ENCODE measurements around the gene DCAF12.
A peak's percentile ranks its signal among the peaks of the same experiment; 100 is the strongest.

GRCh38 chr9:34084562-34084961 is 41.9 kb downstream of the DCAF12 start:
- TF ChIP-seq CTCF (IDR thresholded peaks at IDR 0.05; ENCODE audit: low read depth, low read length, missing input control) (no peak), SP1 (IDR thresholded peaks at IDR 0.05) (peak; percentile 42), MAX (IDR thresholded peaks at IDR 0.05) (no peak), RAD21 (IDR thresholded peaks at IDR 0.05) (no peak), EGR1 (IDR thresholded peaks at IDR 0.05; ENCODE audit: low read depth in 2 of 2) (no peak), REST (IDR thresholded peaks at IDR 0.05) (no peak)

Measured in liver (tissue), 3 donors.